Caco-2 (cell line): ENCODE data around the gene DMXL2. TPM values are rescaled to one million over a fixed set of nuclear protein-coding genes. Genes with fewer than 3 reads are reported as not detected.

Experiments
- BruUV-seq: library from RNA; stranded (reverse); fragments of 400-500 nt; replicated peaks from 2 replicates; lab custom pipeline; 2021; lab: Mats Ljungman, UMichigan
- CTCF ChIA-PET: fragments of 300-600 bp; sonication (Branson Sonifier 250); formaldehyde crosslinking; loops from one replicate; lab custom pipeline; 2022; ENCODE audit warnings: antibody characterized with exemption; lab: Charles Lee
- POLR2A ChIA-PET: fragments of 300-600 bp; sonication (Branson Sonifier 250); formaldehyde crosslinking; loops from one replicate; lab custom pipeline; 2022; ENCODE audit warnings: antibody characterized with exemption; lab: Charles Lee
- DNase-seq, 2 experiments: peaks; one replicate each; pipeline versions ENCODE4 v3.0.0 to v3.0.0-alpha.2; 2020 to 2022
- H3K27me3 ChIP-seq: replicated peaks from 2 replicates; pipeline ENCODE4 v1.6.0; 2011; ENCODE audit warnings: low read length; ENCODE audit not compliant: control insufficient read depth, insufficient read depth
- H3K36me3 ChIP-seq: 2 replicates; pipeline ENCODE4 v1.5.1; 2011; ENCODE audit warnings: low read length; ENCODE audit not compliant: control insufficient read depth, insufficient read depth
- H3K4me1 ChIP-seq: fragments of 250-450 bp; sonication (Bioruptor Pico); 2 replicates; pipeline ENCODE4 v1.5.1; 2020; ENCODE audit warnings: mild to moderate bottlenecking
- H3K4me3 ChIP-seq: 2 replicates; pipeline ENCODE4 v1.5.1; 2011; ENCODE audit warnings: low read depth, mild to moderate bottlenecking, control low read depth, low read length
- H3K9me3 ChIP-seq: fragments of 250-450 bp; sonication (Bioruptor Pico); 2 replicates; pipeline ENCODE4 v1.5.1; 2020; ENCODE audit warnings: mild to moderate bottlenecking, moderate library complexity
- H3K27ac Mint-ChIP-seq: one replicate; pipeline ENCODE4 v1.8.0; 2022; ENCODE audit warnings: mixed read lengths; ENCODE audit not compliant: unreplicated experiment
- H3K27me3 Mint-ChIP-seq: one replicate; pipeline ENCODE4 v1.8.0; 2022; ENCODE audit warnings: mixed read lengths; ENCODE audit not compliant: insufficient read depth, unreplicated experiment
- H3K36me3 Mint-ChIP-seq: one replicate; pipeline ENCODE4 v1.8.0; 2022; ENCODE audit warnings: mild to moderate bottlenecking, mixed read lengths; ENCODE audit not compliant: insufficient read depth, unreplicated experiment
- H3K4me1 Mint-ChIP-seq: one replicate; pipeline ENCODE4 v1.8.0; 2022; ENCODE audit warnings: low read depth, mixed read lengths; ENCODE audit not compliant: unreplicated experiment
- H3K4me3 Mint-ChIP-seq: one replicate; pipeline ENCODE4 v1.8.0; 2022; ENCODE audit warnings: mild to moderate bottlenecking, moderate library complexity, mixed read lengths; ENCODE audit not compliant: unreplicated experiment
- H3K9me3 Mint-ChIP-seq: one replicate; pipeline ENCODE4 v1.8.0; 2022; ENCODE audit warnings: mixed read lengths; ENCODE audit not compliant: unreplicated experiment
- CTCF ChIP-seq, 2 experiments: fragments of 200-600 bp in 1 of 2; IDR thresholded peaks; 1 replicate in 1 of 2; 2 replicates in 1 of 2; pipeline versions ENCODE4 v1.5.1 to v1.8.0; 2011 to 2022; ENCODE audit warnings: antibody characterized with exemption in 1 of 2, control low read depth in 1 of 2, inconsistent platforms in 1 of 2, low read depth in 1 of 2, low read length in 1 of 2, mild to moderate bottlenecking in 1 of 2, moderate library complexity in 1 of 2; ENCODE audit not compliant: insufficient read depth in 1 of 2, severe bottlenecking in 1 of 2, unreplicated experiment in 1 of 2
- intact Hi-C: fragments of 100-400 bp; cut with micrococcal nuclease; formaldehyde crosslinking; loops from one replicate; pipeline ENCODE4 v1.10.0; 2022; ENCODE audit not compliant: unreplicated experiment
- total RNA-seq: library from RNA; stranded (reverse); gene quantifications from 2 replicates; pipeline ENCODE4 v1.2.3, GENCODE V29; 2022

DMXL2 gene
- total RNA-seq, 1 experiment from 2014 or later: 7.5 TPM

GRCh38 chr15:51623386-51623938 is 891 bp upstream of the DMXL2 start:
- H3K4me3 Mint-ChIP-seq: peak overlapping the region; percentile 95
- intact Hi-C loops: loop anchor here (2.0 kb wide), 1 partner anchor 87 kb away; no protein-coding TSS in a partner anchor
- peak overlapping the region; percentile 84 for H3K4me3 ChIP-seq
- H3K9me3 Mint-ChIP-seq: no peaks in the 10 kb centered on the region
- H3K27me3 ChIP-seq: no peaks in the 10 kb centered on the region
- CTCF ChIA-PET: interaction anchor here (1.4 kb wide), 1 partner anchor 153 kb away, joined by 5 read pairs; no protein-coding TSS in a partner anchor
- no peaks in the 10 kb centered on the region for H3K36me3 ChIP-seq
- no peak overlapping the region for H3K27ac Mint-ChIP-seq
- POLR2A ChIA-PET: no interaction called here
- H3K36me3 Mint-ChIP-seq: peaks cover 12% of the 10 kb centered on the region
- H3K27me3 Mint-ChIP-seq: peaks cover 2% of the 10 kb centered on the region
- no peak for TF ChIP-seq CTCF (IDR thresholded peaks at IDR 0.05; ENCODE audit: insufficient read depth in 1 of 2, low read depth in 1 of 2, low read length in 1 of 2, severe bottlenecking in 1 of 2, unreplicated experiment in 1 of 2)
- H3K4me1 ChIP-seq: peaks cover 6% of the 10 kb centered on the region; the same call in 1 of the 2 replicates
- no peaks in the 10 kb centered on the region for H3K9me3 ChIP-seq
- no TSS peak for BruUV-seq
- H3K4me1 Mint-ChIP-seq: peaks cover 7% of the 10 kb centered on the region
- DNase-seq: no peak

GRCh38 chr15:51621936-51622603 is 501 bp downstream of the DMXL2 start:
- intact Hi-C loops: loop anchor here (2.0 kb wide), 1 partner anchor 85 kb away; no protein-coding TSS in a partner anchor
- TF ChIP-seq CTCF (IDR thresholded peaks at IDR 0.05; ENCODE audit: insufficient read depth in 1 of 2, low read depth in 1 of 2, low read length in 1 of 2, severe bottlenecking in 1 of 2, unreplicated experiment in 1 of 2): peak in 1 of 2 experiments; percentile 0

GRCh38 chr15:51621155-51621765 is 1.3 kb downstream of the DMXL2 start:
- TF ChIP-seq CTCF (IDR thresholded peaks at IDR 0.05; ENCODE audit: insufficient read depth in 1 of 2, low read depth in 1 of 2, low read length in 1 of 2, severe bottlenecking in 1 of 2, unreplicated experiment in 1 of 2): no peak
- Mint-ChIP-seq H3K27ac (no peak overlapping the region), H3K9me3 (no peaks in the 10 kb centered on the region), H3K4me1 (peaks cover 7% of the 10 kb centered on the region), H3K36me3 (peaks cover 12% of the 10 kb centered on the region), H3K4me3 (peak overlapping the region; percentile 95), H3K27me3 (peaks cover 2% of the 10 kb centered on the region)
- H3K27me3 ChIP-seq: no peaks in the 10 kb centered on the region
- no peak overlapping the region; the same call in 1 of the 2 replicates for H3K4me3 ChIP-seq
- ChIA-PET CTCF (no interaction called here), POLR2A (no interaction called here)
- DNase-seq: no peak
- peaks cover 6% of the 10 kb centered on the region; the same call in 1 of the 2 replicates for H3K4me1 ChIP-seq
- no peaks in the 10 kb centered on the region for H3K9me3 ChIP-seq
- intact Hi-C loops: no loop called here
- H3K36me3 ChIP-seq: no peaks in the 10 kb centered on the region
- no TSS peak for BruUV-seq

More at GRCh38 chr15:51621936-51622603, 501 bp downstream of the DMXL2 start:
- Histone ChIP-seq H3K9me3 (no peaks in the 10 kb centered on the region), H3K4me3 (peak overlapping the region; percentile 84), H3K4me1 (peaks cover 6% of the 10 kb centered on the region; the same call in 1 of the 2 replicates), H3K27me3 (no peaks in the 10 kb centered on the region), H3K36me3 (no peaks in the 10 kb centered on the region)
- no peaks in the 10 kb centered on the region for H3K9me3 Mint-ChIP-seq
- peak; percentile 34 to 46 for DNase-seq
- peak overlapping the region; percentile 95 for H3K4me3 Mint-ChIP-seq
- H3K27ac Mint-ChIP-seq: peak overlapping the region; percentile 80
- ChIA-PET POLR2A (no interaction called here), CTCF (interaction anchor here (0.7 to 1.4 kb wide), 4 partner anchors 8 to 155 kb away, joined by 3 to 5 read pairs (median 4); no protein-coding TSS in a partner anchor)
- H3K4me1 Mint-ChIP-seq: peaks cover 7% of the 10 kb centered on the region
- H3K27me3 Mint-ChIP-seq: peaks cover 2% of the 10 kb centered on the region
- no TSS peak for BruUV-seq
- H3K36me3 Mint-ChIP-seq: peaks cover 12% of the 10 kb centered on the region
